ENCODE results near the gene OBP2B. TPM values are rescaled to one million over a fixed set of nuclear protein-coding genes. Genes with fewer than 3 reads are reported as not detected.
"Not testable (repeated sequence)": the region's sequence is repeated elsewhere in the genome, so short reads cannot be mapped to it uniquely, and the experiment has no call there.

The OBP2B gene
- total and polyA plus RNA-seq, 10 of the 15 experiments (the other 5 are each of a cell fraction or from before 2014, with no cell fraction given) = not detected

DNA sequence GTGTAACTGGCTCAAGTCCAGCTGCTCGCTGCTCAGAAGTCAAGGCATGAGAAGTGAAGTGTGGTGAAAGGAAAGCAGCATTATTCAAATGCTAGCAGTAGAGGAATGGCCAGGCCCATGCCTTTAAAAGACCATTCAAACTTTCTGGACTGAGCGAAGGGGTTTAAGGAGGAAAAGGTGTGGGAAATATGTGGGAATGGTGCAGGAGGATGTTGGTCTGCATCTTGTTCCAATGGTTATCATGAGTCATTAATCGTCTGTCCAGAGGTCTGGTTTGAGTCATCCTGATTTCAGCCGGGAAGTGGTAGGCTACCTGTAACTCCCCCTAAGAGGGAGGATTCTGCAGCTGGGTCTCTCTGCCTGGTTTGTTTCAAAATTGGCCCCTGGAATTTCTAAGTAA, 5.2 kb upstream of the OBP2B start:
- DNase-seq (ENCODE audit: low read depth, low spot score); H3K4me2 ChIP-seq (ENCODE audit: control insufficient read depth, insufficient read depth); H3K9me3 ChIP-seq (replicated peaks; ENCODE audit: control insufficient read depth, insufficient read depth, low read length); H3K9ac ChIP-seq (ENCODE audit: control insufficient read depth, insufficient read depth, low read length); SMC1A ChIA-PET (ENCODE audit: uncharacterized antibody, unreplicated experiment); H2AFZ ChIP-seq (ENCODE audit: control insufficient read depth, low read depth, low read length); RAD21 ChIA-PET (ENCODE audit: unreplicated experiment); FAIRE-seq; H4K20me1 ChIP-seq (ENCODE audit: control insufficient read depth, insufficient read depth); H3K79me2 ChIP-seq (ENCODE audit: control insufficient read depth, insufficient read depth, low read length); intact Hi-C loops (cut with micrococcal nuclease; ENCODE audit: unreplicated experiment); in situ Hi-C loops (cut with MboI); ATAC-seq; H3K27ac ChIP-seq (ENCODE audit: control insufficient read depth, insufficient read depth); H3K36me3 ChIP-seq (ENCODE audit: control insufficient read depth in 2 of 2, insufficient read depth in 2 of 2, low read length in 1 of 2); H3K4me3 ChIP-seq; H3K4me1 ChIP-seq (ENCODE audit: control insufficient read depth, insufficient read depth, low read length); POLR2A ChIA-PET; H3K27me3 ChIP-seq (replicated peaks in 1 of 2; ENCODE audit: control insufficient read depth in 2 of 2, insufficient read depth in 2 of 2, low read length in 1 of 2); BruUV-seq (replicated peaks): not testable (repeated sequence)
- CTCF ChIA-PET = interaction anchor here (0.9 kb wide), 1 partner anchor 28 kb away, joined by 3 read pairs; no protein-coding TSS in a partner anchor
- whole genome bisulfite sequencing (ENCODE audit: insufficient coverage, insufficient replicate concordance, low lambda C conversion rate, missing lambda C conversion rate) = 25% methylated on average over 4 of the region's 4 CpGs

DNA sequence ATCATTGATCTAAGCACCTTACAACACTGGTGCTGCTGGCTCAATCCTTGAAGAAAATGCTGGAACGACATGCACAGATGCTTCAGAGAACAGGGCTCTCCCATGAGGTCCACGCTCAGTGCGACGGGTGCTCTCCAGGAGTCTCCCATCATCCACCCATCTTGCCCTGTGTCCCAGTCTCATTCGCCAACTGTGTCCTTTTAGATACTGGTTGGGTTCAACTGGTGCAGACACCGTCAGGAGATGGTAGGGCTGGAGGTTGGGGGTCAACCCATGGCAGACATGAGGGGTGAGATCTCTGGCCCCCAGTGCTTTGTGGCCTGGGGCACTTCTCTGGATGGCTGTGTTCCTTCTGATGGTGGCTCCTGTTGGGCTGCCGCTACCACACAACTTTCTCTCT, 1.6 kb upstream of the OBP2B start:
- 60% methylated on average over 7 of the region's 7 CpGs for WGBS (ENCODE audit: insufficient coverage, insufficient replicate concordance, low lambda C conversion rate, missing lambda C conversion rate)
- no peaks in the 10 kb centered on the region for H3K4me1 ChIP-seq (ENCODE audit: control insufficient read depth, insufficient read depth, low read length)
- H3K9ac ChIP-seq (ENCODE audit: control insufficient read depth, insufficient read depth, low read length) = no peak overlapping the region
- H3K9me3 ChIP-seq (replicated peaks; ENCODE audit: control insufficient read depth, insufficient read depth, low read length) = no peaks in the 10 kb centered on the region
- no peak for DNase-seq (ENCODE audit: low read depth, low spot score)
- RAD21 ChIA-PET (ENCODE audit: unreplicated experiment) = no interaction called here
- CTCF ChIA-PET = no interaction called here
- H3K36me3 ChIP-seq (ENCODE audit: control insufficient read depth in 2 of 2, insufficient read depth in 2 of 2, low read length in 1 of 2) = no peaks in the 10 kb centered on the region
- intact Hi-C loops (cut with micrococcal nuclease; ENCODE audit: unreplicated experiment) (no loop called here), in situ Hi-C loops (cut with MboI) (no loop called here)
- H3K27me3 ChIP-seq (replicated peaks in 1 of 2; ENCODE audit: control insufficient read depth in 2 of 2, insufficient read depth in 2 of 2, low read length in 1 of 2) = 0 out of 4 replicates have a peak, but pooled peaks cover 0 to 3% of the 10 kb centered on the region in 2 experiments
- no peak overlapping the region for H2AFZ ChIP-seq (ENCODE audit: control insufficient read depth, low read depth, low read length)
- no peak overlapping the region for H3K4me3 ChIP-seq
- H4K20me1 ChIP-seq (ENCODE audit: control insufficient read depth, insufficient read depth) = no peaks in the 10 kb centered on the region
- H3K27ac ChIP-seq (ENCODE audit: control insufficient read depth, insufficient read depth) = no peak overlapping the region
- POLR2A ChIA-PET = no interaction called here
- BruUV-seq (replicated peaks) = no TSS peak
- SMC1A ChIA-PET (ENCODE audit: uncharacterized antibody, unreplicated experiment) = no interaction called here
- no peaks in the 10 kb centered on the region for H3K79me2 ChIP-seq (ENCODE audit: control insufficient read depth, insufficient read depth, low read length)
- FAIRE-seq = no peak
- no peak overlapping the region for H3K4me2 ChIP-seq (ENCODE audit: control insufficient read depth, insufficient read depth)
- ATAC-seq = no peak
- TF ChIP-seq RUNX3 (IDR thresholded peaks at IDR 0.05; ENCODE audit: low read length) (no peak), NFIC (IDR thresholded peaks at IDR 0.05; ENCODE audit: low read depth, low read length) (no peak), RELA (IDR thresholded peaks at IDR 0.05; ENCODE audit: borderline replicate concordance, partially characterized antibody) (no peak), BACH1 (IDR thresholded peaks at IDR 0.05; ENCODE audit: borderline replicate concordance) (no peak), SP1 (IDR thresholded peaks at IDR 0.05; ENCODE audit: low read depth, low read length) (no peak)
- TF ChIP-seq, protein P1, sequence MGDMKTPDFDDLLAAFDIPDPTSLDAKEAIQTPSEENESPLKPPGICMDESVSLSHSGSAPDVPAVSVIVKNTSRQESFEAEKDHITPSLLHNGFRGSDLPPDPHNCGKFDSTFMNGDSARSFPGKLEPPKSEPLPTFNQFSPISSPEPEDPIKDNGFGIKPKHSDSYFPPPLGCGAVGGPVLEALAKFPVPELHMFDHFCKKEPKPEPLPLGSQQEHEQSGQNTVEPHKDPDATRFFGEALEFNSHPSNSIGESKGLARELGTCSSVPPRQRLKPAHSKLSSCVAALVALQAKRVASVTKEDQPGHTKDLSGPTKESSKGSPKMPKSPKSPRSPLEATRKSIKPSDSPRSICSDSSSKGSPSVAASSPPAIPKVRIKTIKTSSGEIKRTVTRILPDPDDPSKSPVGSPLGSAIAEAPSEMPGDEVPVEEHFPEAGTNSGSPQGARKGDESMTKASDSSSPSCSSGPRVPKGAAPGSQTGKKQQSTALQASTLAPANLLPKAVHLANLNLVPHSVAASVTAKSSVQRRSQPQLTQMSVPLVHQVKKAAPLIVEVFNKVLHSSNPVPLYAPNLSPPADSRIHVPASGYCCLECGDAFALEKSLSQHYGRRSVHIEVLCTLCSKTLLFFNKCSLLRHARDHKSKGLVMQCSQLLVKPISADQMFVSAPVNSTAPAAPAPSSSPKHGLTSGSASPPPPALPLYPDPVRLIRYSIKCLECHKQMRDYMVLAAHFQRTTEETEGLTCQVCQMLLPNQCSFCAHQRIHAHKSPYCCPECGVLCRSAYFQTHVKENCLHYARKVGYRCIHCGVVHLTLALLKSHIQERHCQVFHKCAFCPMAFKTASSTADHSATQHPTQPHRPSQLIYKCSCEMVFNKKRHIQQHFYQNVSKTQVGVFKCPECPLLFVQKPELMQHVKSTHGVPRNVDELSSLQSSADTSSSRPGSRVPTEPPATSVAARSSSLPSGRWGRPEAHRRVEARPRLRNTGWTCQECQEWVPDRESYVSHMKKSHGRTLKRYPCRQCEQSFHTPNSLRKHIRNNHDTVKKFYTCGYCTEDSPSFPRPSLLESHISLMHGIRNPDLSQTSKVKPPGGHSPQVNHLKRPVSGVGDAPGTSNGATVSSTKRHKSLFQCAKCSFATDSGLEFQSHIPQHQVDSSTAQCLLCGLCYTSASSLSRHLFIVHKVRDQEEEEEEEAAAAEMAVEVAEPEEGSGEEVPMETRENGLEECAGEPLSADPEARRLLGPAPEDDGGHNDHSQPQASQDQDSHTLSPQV (IDR thresholded peaks at IDR 0.05) = no peak
- TF ChIP-seq, protein P2, sequence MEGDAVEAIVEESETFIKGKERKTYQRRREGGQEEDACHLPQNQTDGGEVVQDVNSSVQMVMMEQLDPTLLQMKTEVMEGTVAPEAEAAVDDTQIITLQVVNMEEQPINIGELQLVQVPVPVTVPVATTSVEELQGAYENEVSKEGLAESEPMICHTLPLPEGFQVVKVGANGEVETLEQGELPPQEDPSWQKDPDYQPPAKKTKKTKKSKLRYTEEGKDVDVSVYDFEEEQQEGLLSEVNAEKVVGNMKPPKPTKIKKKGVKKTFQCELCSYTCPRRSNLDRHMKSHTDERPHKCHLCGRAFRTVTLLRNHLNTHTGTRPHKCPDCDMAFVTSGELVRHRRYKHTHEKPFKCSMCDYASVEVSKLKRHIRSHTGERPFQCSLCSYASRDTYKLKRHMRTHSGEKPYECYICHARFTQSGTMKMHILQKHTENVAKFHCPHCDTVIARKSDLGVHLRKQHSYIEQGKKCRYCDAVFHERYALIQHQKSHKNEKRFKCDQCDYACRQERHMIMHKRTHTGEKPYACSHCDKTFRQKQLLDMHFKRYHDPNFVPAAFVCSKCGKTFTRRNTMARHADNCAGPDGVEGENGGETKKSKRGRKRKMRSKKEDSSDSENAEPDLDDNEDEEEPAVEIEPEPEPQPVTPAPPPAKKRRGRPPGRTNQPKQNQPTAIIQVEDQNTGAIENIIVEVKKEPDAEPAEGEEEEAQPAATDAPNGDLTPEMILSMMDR (IDR thresholded peaks at IDR 0.05 in 2 of 3, conservative IDR thresholded peaks at IDR 0.05 in 1 of 3; ENCODE audit: control insufficient read depth in 2 of 3, extremely low read depth in 1 of 3, insufficient read depth in 1 of 3, low read depth in 3 of 3, low read length in 3 of 3) = no peak
- TF ChIP-seq, protein P3, sequence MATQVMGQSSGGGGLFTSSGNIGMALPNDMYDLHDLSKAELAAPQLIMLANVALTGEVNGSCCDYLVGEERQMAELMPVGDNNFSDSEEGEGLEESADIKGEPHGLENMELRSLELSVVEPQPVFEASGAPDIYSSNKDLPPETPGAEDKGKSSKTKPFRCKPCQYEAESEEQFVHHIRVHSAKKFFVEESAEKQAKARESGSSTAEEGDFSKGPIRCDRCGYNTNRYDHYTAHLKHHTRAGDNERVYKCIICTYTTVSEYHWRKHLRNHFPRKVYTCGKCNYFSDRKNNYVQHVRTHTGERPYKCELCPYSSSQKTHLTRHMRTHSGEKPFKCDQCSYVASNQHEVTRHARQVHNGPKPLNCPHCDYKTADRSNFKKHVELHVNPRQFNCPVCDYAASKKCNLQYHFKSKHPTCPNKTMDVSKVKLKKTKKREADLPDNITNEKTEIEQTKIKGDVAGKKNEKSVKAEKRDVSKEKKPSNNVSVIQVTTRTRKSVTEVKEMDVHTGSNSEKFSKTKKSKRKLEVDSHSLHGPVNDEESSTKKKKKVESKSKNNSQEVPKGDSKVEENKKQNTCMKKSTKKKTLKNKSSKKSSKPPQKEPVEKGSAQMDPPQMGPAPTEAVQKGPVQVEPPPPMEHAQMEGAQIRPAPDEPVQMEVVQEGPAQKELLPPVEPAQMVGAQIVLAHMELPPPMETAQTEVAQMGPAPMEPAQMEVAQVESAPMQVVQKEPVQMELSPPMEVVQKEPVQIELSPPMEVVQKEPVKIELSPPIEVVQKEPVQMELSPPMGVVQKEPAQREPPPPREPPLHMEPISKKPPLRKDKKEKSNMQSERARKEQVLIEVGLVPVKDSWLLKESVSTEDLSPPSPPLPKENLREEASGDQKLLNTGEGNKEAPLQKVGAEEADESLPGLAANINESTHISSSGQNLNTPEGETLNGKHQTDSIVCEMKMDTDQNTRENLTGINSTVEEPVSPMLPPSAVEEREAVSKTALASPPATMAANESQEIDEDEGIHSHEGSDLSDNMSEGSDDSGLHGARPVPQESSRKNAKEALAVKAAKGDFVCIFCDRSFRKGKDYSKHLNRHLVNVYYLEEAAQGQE (IDR thresholded peaks at IDR 0.05; ENCODE audit: low read depth, low read length) = no peak

Data from GM12878 (cell line).